Measurements from ENCODE around the gene GDI2.

DNA sequence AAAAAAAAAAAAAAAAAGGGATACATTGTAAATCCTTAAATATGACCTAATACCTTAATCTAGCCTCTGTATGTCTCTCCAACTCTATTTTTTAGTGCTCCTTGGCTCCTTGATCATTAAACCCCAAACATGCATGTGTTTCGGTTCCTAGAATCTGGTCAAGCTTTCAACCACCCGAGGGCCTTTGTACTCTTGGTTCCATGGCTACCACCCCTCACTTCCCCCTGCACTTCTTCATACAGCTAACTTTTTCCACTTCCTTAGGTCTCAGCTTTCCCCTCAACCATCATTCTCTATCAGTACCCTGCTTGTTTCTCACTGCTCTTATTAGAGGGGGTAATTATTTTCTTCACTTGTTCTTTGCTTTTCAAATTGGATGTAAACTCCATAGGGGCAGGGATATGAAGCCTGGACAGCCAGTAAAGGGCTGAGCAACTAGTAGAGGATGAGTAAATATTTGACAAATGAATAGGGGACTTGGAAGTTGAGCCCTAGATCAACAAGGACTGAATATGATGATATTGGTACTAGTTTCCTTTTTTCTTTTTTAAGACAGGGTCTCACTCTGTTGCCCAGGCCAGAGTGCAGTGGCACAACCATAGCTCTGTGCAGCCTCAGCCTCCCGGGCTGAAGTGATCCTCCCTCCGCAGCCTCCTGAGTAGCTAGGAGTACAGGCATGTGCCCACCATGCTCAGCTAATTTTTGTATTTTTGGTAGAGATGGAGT lies 4.3 kb upstream of the GDI2 start:
- TF ChIP-seq MEF2A (IDR thresholded peaks at IDR 0.05; ENCODE audit: control insufficient read depth, low read depth, low read length) (no peak), POLR2A (conservative IDR thresholded peaks at IDR 0.05) (no peak), TAF1 (IDR thresholded peaks at IDR 0.05; ENCODE audit: control insufficient read depth, extremely low read depth, insufficient read depth, low read length, severe bottlenecking) (no peak), EZH2 (IDR thresholded peaks at IDR 0.05; ENCODE audit: borderline replicate concordance, low read depth, low read length) (no peak), L3MBTL2 (IDR thresholded peaks at IDR 0.05) (no peak)
- TF ChIP-seq, protein P1, sequence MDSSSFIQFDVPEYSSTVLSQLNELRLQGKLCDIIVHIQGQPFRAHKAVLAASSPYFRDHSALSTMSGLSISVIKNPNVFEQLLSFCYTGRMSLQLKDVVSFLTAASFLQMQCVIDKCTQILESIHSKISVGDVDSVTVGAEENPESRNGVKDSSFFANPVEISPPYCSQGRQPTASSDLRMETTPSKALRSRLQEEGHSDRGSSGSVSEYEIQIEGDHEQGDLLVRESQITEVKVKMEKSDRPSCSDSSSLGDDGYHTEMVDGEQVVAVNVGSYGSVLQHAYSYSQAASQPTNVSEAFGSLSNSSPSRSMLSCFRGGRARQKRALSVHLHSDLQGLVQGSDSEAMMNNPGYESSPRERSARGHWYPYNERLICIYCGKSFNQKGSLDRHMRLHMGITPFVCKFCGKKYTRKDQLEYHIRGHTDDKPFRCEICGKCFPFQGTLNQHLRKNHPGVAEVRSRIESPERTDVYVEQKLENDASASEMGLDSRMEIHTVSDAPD (CRISPR knock-in tag; IDR thresholded peaks at IDR 0.05), result no peak
- TF ChIP-seq, protein P2, sequence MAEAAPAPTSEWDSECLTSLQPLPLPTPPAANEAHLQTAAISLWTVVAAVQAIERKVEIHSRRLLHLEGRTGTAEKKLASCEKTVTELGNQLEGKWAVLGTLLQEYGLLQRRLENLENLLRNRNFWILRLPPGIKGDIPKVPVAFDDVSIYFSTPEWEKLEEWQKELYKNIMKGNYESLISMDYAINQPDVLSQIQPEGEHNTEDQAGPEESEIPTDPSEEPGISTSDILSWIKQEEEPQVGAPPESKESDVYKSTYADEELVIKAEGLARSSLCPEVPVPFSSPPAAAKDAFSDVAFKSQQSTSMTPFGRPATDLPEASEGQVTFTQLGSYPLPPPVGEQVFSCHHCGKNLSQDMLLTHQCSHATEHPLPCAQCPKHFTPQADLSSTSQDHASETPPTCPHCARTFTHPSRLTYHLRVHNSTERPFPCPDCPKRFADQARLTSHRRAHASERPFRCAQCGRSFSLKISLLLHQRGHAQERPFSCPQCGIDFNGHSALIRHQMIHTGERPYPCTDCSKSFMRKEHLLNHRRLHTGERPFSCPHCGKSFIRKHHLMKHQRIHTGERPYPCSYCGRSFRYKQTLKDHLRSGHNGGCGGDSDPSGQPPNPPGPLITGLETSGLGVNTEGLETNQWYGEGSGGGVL (CRISPR knock-in tag; IDR thresholded peaks at IDR 0.05), result no peak

Measured in K562 (cell line).